GM19035 (cell line): ENCODE measurements around the gene P4HA3.

Source experiments
- ATAC-seq: cut with Tn5 transposase; IDR thresholded peaks from one replicate; pipeline ENCODE4 v1.9.1; 2021; ENCODE audit not compliant: unreplicated experiment

The P4HA3 gene

GRCh38 chr11:74318241-74318932, 6.9 kb upstream of the P4HA3 start:
- no peak for ATAC-seq

GRCh38 chr11:74316772-74317505, 5.5 kb upstream of the P4HA3 start:
- no peak for ATAC-seq

GRCh38 chr11:74312326-74312725, 886 bp upstream of the P4HA3 start:
- no peak for ATAC-seq

- ATAC-seq = no peak
These were observed 583 bp downstream of the P4HA3 start for GRCh38 chr11:74310857-74311256.

- no peak for ATAC-seq
These were observed 4.0 kb downstream of the P4HA3 start for GRCh38 chr11:74307434-74307833.

- ATAC-seq = no peak
These were observed 4.8 kb downstream of the P4HA3 start for GRCh38 chr11:74306435-74307175.

- ATAC-seq = no peak
These were observed 12.4 kb downstream of the P4HA3 start for GRCh38 chr11:74299015-74299414.

- no peak for ATAC-seq
These were observed 14.0 kb downstream of the P4HA3 start for GRCh38 chr11:74297484-74297883.

- ATAC-seq = no peak
These were observed 22.5 kb downstream of the P4HA3 start for GRCh38 chr11:74288911-74289310.

- no peak for ATAC-seq
These were observed 23.3 kb downstream of the P4HA3 start for GRCh38 chr11:74288161-74288560.

- ATAC-seq = no peak
These were observed 27.0 kb downstream of the P4HA3 start for GRCh38 chr11:74284466-74284865.

- no peak for ATAC-seq
These were observed 27.8 kb downstream of the P4HA3 start for GRCh38 chr11:74283580-74284180.

GRCh38 chr11:74282914-74283371, 28.5 kb downstream of the P4HA3 start:
- ATAC-seq = no peak

GRCh38 chr11:74282421-74282820, 29.0 kb downstream of the P4HA3 start:
- ATAC-seq = no peak

- no peak for ATAC-seq
These were observed 30.9 kb downstream of the P4HA3 start for GRCh38 chr11:74280494-74280893.

GRCh38 chr11:74279256-74279655, 32.2 kb downstream of the P4HA3 start:
- ATAC-seq = no peak

GRCh38 chr11:74278721-74279161, 32.7 kb downstream of the P4HA3 start:
- ATAC-seq = no peak

GRCh38 chr11:74278103-74278502, 33.3 kb downstream of the P4HA3 start:
- ATAC-seq = no peak

GRCh38 chr11:74276581-74276980, 34.9 kb downstream of the P4HA3 start:
- no peak for ATAC-seq

- no peak for ATAC-seq
These were observed 39.2 kb downstream of the P4HA3 start for GRCh38 chr11:74272276-74272675.

- ATAC-seq = no peak
These were observed 42.2 kb downstream of the P4HA3 start for GRCh38 chr11:74269161-74269811.
